Esophagus muscularis mucosa (tissue), 4 donors: ENCODE results near the gene IGSF23. TPM values are rescaled to one million over a fixed set of nuclear protein-coding genes. Genes with fewer than 3 reads are reported as not detected.

Experiments
- DNase-seq: peaks from one replicate; pipeline ENCODE4 v3.0.0-alpha.2; 2017; ENCODE audit errors: extremely low spot score
- H3K27ac ChIP-seq, 4 donors: fragments of 200-600 bp; sonication (generic); replicated peaks in 1 of 4; 1 replicate in 3 of 4; 2 replicates in 1 of 4; pipeline ENCODE4 v1.5.1; 2016 to 2019; ENCODE audit warnings: mild to moderate bottlenecking in 1 of 4
- H3K27me3 ChIP-seq, 4 donors: fragments of 200-600 bp; sonication (generic); one replicate each; pipeline versions ENCODE4 v1.5.1 to v1.6.0; 2016 to 2019
- H3K36me3 ChIP-seq, 4 donors: fragments of 200-600 bp; sonication (generic); one replicate each; pipeline ENCODE4 v1.5.1; 2016 to 2019
- H3K4me1 ChIP-seq, 4 donors: fragments of 200-600 bp; sonication (generic); one replicate each; pipeline ENCODE4 v1.5.1; 2016 to 2019
- H3K4me3 ChIP-seq, 4 donors: fragments of 200-600 bp; sonication (generic); 1 replicate in 2 of 4; 2 replicates in 2 of 4; pipeline ENCODE4 v1.5.1; 2016 to 2019; ENCODE audit warnings: mild to moderate bottlenecking in 4 of 4, moderate library complexity in 1 of 4
- H3K9me3 ChIP-seq, 4 donors: fragments of 200-600 bp; sonication (generic); 1 replicate in 3 of 4; 2 replicates in 1 of 4; pipeline ENCODE4 v1.5.1; 2016 to 2019
- EP300 ChIP-seq: sonication (generic); formaldehyde crosslinking; IDR thresholded peaks from one replicate; pipeline ENCODE4 v1.6.1; 2017; ENCODE audit warnings: antibody characterized with exemption
- POLR2A ChIP-seq: fragments of 450-650 bp; IDR thresholded peaks from one replicate; pipeline ENCODE4 v1.6.1; 2017; ENCODE audit warnings: antibody characterized with exemption, moderate library complexity, mild to moderate bottlenecking, low read depth
- POLR2AphosphoS5 ChIP-seq, 2 donors: sonication (generic); formaldehyde crosslinking; IDR thresholded peaks; one replicate each; pipeline ENCODE4 v1.6.1; 2017; ENCODE audit warnings: antibody characterized with exemption in 2 of 2
- WGBS: methylation state at CpG from one replicate; pipeline ENCODE4 v1.1.5; 2018; 5-methylcytosine and 5-hydroxymethylcytosine counted together
- intact Hi-C: fragments of 100-400 bp; cut with DNase I; formaldehyde crosslinking; loops from one replicate; pipeline ENCODE4 v1.15.1; 2023
- total RNA-seq, 4 donors: library from RNA; depleted of rRNA; stranded (reverse); fragments of >200 nt; gene quantifications; one replicate each; pipeline versions ENCODE4 v1.1.0 to v1.2.1, GENCODE V29; 2016
- TF ChIP-seq, protein P1 (sequence below), 3 experiments: fragments of 200-600 bp in 2 of 3; fragments of 450-650 bp in 1 of 3; sonication (generic) in 2 of 3; IDR thresholded peaks; one replicate each; pipeline ENCODE4 v1.5.1; 2017 to 2019; ENCODE audit warnings: antibody characterized with exemption in 3 of 3, mild to moderate bottlenecking in 2 of 3, moderate library complexity in 1 of 3

IGSF23 gene
- total RNA-seq, 4 donors from 2014 or later: not detected

DNA sequence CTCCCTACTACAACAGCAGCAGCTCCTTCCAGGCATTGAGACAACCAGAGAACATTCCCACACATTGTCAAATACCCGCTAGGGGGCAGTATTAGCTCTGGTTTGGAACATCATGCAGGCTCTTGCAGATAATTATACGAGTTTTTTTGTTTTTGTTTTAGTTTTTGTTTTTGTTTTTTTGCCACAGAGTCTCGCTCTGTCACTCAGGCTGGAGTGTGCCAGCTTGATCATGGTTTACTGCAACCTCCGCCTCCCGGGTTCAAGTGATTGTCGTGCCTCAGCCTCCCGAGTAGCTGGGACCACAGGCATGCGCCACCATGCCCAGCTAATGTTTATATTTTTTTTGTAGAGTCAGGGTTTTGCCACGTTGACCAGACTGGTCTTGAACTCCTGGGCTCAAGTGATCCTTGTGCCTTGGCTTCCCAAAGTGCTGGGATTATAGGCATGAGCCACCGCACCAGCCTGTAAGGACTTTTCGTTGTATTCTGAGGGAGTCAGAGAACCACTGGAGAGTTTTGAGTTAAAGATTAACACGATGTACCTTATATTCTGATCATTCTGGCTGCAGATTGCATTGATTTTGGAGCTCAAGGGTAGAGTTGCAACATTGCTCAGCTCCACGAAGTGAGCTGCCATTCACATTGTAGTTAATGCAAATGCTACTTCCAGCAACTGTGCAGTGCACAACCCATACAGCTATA, 42.2 kb upstream of the IGSF23 start:
- H3K4me3 ChIP-seq: no peak overlapping the region
- H3K4me1 ChIP-seq: no peaks in the 10 kb centered on the region
- 60% methylated on average over 13 of the region's 13 CpGs for WGBS
- H3K36me3 ChIP-seq: no peaks in the 10 kb centered on the region
- TF ChIP-seq EP300 (no peak), POLR2A (no peak), POLR2AphosphoS5 (IDR thresholded peaks at IDR 0.05) (no peak)
- TF ChIP-seq, protein P1, sequence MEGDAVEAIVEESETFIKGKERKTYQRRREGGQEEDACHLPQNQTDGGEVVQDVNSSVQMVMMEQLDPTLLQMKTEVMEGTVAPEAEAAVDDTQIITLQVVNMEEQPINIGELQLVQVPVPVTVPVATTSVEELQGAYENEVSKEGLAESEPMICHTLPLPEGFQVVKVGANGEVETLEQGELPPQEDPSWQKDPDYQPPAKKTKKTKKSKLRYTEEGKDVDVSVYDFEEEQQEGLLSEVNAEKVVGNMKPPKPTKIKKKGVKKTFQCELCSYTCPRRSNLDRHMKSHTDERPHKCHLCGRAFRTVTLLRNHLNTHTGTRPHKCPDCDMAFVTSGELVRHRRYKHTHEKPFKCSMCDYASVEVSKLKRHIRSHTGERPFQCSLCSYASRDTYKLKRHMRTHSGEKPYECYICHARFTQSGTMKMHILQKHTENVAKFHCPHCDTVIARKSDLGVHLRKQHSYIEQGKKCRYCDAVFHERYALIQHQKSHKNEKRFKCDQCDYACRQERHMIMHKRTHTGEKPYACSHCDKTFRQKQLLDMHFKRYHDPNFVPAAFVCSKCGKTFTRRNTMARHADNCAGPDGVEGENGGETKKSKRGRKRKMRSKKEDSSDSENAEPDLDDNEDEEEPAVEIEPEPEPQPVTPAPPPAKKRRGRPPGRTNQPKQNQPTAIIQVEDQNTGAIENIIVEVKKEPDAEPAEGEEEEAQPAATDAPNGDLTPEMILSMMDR (IDR thresholded peaks at IDR 0.05): peak; percentile 48 to 76 (median 64)
- no peaks in the 10 kb centered on the region for H3K9me3 ChIP-seq
- H3K27me3 ChIP-seq: peaks cover 0 to 39% (median 2%) of the 10 kb centered on the region in 4 donors
- intact Hi-C loops: loop anchor here (2.0 kb wide), 1 partner anchor 86 kb away; no protein-coding TSS in a partner anchor
- H3K27ac ChIP-seq: no peak overlapping the region
- no peak for DNase-seq

DNA sequence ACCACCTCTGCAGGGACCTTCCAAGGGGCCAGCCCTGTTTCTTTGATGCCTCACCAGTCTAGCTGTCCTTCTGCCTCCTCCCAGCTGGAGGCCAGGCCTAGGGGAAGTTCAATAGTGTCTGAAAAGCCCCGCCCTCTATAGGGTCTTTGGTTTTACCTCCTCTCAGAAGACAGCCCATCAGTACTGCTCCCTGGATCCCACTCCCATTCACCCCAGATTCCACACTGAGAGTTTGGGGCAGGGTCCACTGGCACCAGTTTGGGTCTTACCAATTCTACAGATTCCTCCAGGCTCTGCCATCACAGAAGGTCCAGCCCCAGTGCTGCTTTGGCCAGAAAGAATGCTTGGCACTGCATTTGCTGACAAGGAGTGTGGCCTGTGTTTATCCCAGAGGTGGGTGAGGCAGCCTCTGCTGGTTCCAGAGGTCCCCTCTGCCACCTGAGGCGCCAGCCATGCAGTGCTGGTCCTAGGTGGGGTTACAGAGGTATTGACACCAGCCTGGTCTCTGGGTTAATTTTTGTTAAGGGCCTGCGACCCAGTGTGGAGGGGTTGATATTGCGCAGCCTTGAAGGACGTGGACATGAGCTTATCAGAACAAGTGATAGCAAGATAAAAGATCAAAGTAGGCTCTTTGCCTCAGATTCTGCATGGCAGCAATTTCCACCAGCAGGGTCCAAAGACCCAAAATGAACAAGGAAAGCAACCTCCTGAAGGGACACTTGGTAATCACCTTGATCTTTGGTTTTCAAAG, 41.4 kb upstream of the IGSF23 start:
- Histone ChIP-seq H3K4me1 (no peaks in the 10 kb centered on the region), H3K36me3 (no peaks in the 10 kb centered on the region), H3K9me3 (no peaks in the 10 kb centered on the region), H3K27ac (no peak overlapping the region), H3K27me3 (peaks cover 0 to 30% (median 0%) of the 10 kb centered on the region in 4 donors), H3K4me3 (no peak overlapping the region)
- DNase-seq: no peak
- WGBS: 93% methylated on average over 5 of the region's 5 CpGs
- TF ChIP-seq EP300 (no peak), POLR2A (no peak), POLR2AphosphoS5 (IDR thresholded peaks at IDR 0.05) (no peak)
- TF ChIP-seq, protein P1 (IDR thresholded peaks at IDR 0.05): no peak
- intact Hi-C loops: loop anchor here (2.0 kb wide), 1 partner anchor 85 kb away; no protein-coding TSS in a partner anchor

DNA sequence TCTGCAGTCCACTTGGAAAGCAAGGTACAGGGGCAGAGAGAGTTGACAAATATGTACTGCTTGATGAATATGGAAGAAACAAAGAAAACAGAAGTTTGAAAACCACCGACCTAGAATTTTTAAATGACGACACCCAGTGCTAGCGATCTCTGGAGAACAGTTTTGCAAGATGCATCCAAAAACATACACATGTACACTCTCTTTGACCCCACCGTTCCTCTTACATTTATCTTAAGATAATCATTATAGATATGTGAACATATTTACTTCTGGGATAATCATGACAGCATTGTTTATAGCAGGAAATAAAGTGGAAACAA, 40.8 kb upstream of the IGSF23 start:
- intact Hi-C loops: no loop called here
- Histone ChIP-seq H3K27ac (no peak overlapping the region), H3K27me3 (peaks cover 0 to 28% (median 0%) of the 10 kb centered on the region in 4 donors), H3K9me3 (no peaks in the 10 kb centered on the region), H3K4me3 (no peak overlapping the region), H3K36me3 (no peaks in the 10 kb centered on the region), H3K4me1 (no peaks in the 10 kb centered on the region)
- 66% methylated on average over 4 of the region's 4 CpGs for WGBS
- TF ChIP-seq POLR2A: no peak
- TF ChIP-seq EP300: no peak
- TF ChIP-seq, protein P1 (IDR thresholded peaks at IDR 0.05): no peak
- no peak for TF ChIP-seq POLR2AphosphoS5 (IDR thresholded peaks at IDR 0.05)
- no peak for DNase-seq

DNA sequence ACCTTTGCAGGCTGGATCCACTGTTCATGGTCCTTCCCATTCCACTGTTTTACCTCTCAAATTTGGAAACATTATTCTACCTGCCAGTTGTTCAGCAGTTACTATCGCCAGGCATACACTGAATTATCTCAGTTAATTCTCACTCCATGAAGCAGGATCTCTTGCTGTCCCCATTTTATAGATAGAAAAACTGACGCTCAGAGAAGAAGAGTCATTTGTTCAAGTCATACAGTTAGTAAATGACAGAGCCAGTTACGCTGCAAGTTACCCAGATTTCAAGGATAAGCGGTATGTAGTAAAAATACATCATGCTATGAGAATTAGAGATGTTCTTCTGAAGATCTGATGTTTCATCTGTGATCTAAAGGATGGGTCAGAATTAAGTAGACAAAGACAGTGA, 40.2 kb upstream of the IGSF23 start:
- Histone ChIP-seq H3K9me3 (no peaks in the 10 kb centered on the region), H3K4me1 (no peaks in the 10 kb centered on the region), H3K36me3 (no peaks in the 10 kb centered on the region), H3K27me3 (peaks cover 0 to 27% (median 0%) of the 10 kb centered on the region in 4 donors), H3K27ac (no peak overlapping the region), H3K4me3 (no peak overlapping the region)
- intact Hi-C loops: no loop called here
- TF ChIP-seq POLR2A (no peak), EP300 (no peak), POLR2AphosphoS5 (IDR thresholded peaks at IDR 0.05) (no peak)
- TF ChIP-seq, protein P1 (IDR thresholded peaks at IDR 0.05): no peak
- DNase-seq: no peak
- 92% methylated on average over 4 of the region's 4 CpGs for WGBS
